SK-MEL-5 (cell line): ENCODE data around the gene CHRNG. TPM values are rescaled to one million over a fixed set of nuclear protein-coding genes. Genes with fewer than 3 reads are reported as not detected.

Experiments used
- DNase-seq: peaks from one replicate; pipeline ENCODE4 v3.0.0-alpha.2; 2016; ENCODE audit warnings: low read depth, low spot score
- in situ Hi-C: cut with HindIII; loops from 2 replicates; pipeline ENCODE4 v1.10.0; 2016; ENCODE audit warnings: low sequenced_read_pairs, high pct_unique_total_duplicates, low pct_unique_long_range_greater_than_20kb
- polyA plus RNA-seq, 2 experiments: library from polyadenylated mRNA; depleted of rRNA; stranded (reverse); fragments of >200 nt; gene quantifications; 2 replicates each; pipeline ENCODE4 v1.2.3, GENCODE V29; 2015
- total RNA-seq: library from RNA; depleted of rRNA; stranded (reverse); fragments of >200 nt; shearing (Covaris generic); gene quantifications from 2 replicates; pipeline ENCODE4 v1.2.3, GENCODE V29; 2014; rRNA removed

The CHRNG gene
- total RNA-seq = not detected in 2 replicates
- polyA plus RNA-seq (2015; cell fraction: cytosol; rRNA removed) = not detected in 2 replicates
- not detected in 2 replicates for polyA plus RNA-seq (2015; cell fraction: nucleus; rRNA removed)

GRCh38 chr2:232539298-232540231, at the start of gene CHRNG:
TSS of gene CHRNG (plus strand) at chr2:232539692. CDS start at chr2:232539748, 56 bp downstream.
- in situ Hi-C loops = no loop called here
- no peak for DNase-seq

DNA sequence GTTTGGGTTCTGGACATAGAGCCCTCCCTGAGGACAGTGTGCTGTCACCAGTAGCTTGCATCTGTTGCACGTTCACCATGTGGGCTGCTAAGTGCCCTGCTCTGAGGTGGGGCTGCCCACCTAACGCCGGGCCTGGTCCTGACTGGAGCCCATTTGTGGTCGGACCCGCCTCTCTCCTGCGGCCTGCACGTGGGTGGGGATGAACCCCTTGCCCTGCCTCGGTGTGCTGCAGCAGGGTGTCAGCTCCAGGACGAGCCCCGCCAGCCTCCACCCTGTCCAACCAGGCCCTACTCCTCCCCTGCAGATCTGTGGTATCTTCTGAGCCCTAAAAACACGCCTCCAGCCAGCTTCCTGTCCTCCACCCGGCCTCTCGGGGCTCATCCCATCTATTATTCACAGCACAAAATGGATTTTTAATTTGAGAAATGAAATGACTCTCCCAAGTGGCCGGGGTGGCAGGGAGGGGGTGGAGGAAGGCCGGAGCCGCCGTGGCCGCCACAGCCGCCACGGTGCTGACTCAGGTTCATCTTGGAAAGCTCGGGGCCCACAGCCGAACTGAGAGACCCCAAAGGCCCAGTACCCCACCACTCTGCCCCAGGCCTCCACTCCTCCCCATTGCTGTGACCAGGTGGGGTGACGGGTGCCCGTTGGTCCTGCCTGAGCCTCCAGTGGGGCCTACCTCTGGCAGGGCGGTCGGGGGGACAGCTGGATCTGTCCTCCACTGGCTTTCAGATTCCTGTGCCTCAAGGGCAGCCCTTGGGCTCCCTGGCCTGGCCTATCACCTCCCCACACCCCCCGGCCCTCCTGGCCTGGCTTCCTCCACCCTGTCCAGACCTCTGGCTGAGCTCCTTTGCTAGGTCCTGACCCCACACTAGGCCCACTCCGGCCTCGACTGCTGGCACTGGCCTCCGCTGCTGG, 49.0 kb upstream of the CHRNG start:
- in situ Hi-C loops = no loop called here

DNA sequence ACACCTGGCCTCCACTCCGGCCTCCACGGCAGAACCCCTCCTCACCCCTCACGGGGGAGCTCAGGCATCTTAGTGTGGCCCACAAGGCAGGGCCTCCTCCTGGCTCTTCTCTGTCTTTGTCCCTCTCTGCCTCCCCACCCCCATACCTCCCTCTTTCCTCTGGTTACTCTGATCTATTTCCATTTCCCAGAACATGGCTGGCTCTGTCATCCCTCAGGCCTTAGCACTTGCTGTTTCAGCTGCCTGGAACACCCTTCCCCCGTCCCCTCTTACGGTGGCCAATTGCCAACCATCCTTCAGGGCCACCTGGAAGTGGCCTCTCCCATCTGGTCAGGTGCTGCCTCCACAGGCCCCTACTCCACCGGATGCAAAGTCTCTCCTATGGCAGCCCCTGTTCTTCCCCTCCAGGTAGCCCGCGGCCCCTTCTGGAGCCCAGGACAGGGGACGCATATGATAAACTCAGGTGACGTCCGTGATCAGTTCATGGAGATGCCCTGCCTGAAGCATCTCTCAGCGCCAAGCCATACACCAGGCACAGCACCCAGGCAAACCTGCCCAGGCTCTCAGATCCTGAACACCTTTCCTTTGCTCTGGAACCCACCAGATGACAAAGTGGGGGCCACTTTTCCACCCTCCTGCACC, 48.2 kb upstream of the CHRNG start:
- no peak for DNase-seq

More for the DNA sequence above, 49.0 kb upstream of the CHRNG start:
- no peak for DNase-seq

GRCh38 chr2:232492236-232492848, 47.1 kb upstream of the CHRNG start:
- in situ Hi-C loops = no loop called here
- no peak for DNase-seq

More for the DNA sequence above, 48.2 kb upstream of the CHRNG start:
- in situ Hi-C loops = no loop called here

GRCh38 chr2:232492963-232493700, 46.4 kb upstream of the CHRNG start:
- in situ Hi-C loops = no loop called here
- no peak for DNase-seq

DNA sequence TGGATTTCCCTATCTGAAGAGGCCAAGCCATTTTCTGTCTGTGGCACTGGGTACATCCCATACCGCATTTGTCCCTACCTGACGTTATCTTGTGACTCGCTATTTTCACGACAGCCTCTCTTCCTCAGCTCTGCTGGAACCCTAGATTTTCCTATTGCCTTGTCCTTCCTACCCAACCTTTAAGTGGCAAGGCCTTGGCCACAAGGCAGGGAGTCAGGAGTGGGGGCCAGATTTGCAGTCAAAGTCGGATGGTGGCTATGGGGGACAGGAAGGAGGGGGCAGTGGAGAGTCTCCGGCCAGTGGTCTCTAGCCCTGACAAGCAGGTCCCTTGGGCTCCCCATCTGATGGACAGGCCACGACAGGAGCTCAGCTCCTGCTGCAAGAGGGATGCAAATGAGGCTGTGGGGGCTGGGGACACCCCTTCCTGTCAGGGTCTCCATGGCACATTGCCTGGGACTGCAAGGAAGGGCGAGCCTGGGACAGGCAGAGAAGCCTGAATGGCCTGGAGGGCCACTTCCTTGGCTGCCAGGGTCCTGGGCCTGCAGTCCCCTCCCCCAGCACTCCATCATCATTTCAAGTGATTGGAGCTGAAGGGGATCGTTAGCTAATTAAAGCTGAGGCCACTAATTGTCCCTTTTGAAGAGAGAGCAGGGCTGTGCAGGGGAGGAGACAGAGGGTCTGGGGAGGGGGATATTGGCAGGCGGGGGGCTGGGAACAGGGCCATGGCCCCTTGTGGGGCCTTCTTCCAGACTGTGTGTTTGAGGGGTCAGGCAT, 45.6 kb upstream of the CHRNG start:
- in situ Hi-C loops = no loop called here
- no peak for DNase-seq

GRCh38 chr2:232494542-232494941, 45.0 kb upstream of the CHRNG start:
- in situ Hi-C loops = no loop called here
- DNase-seq = no peak

DNA sequence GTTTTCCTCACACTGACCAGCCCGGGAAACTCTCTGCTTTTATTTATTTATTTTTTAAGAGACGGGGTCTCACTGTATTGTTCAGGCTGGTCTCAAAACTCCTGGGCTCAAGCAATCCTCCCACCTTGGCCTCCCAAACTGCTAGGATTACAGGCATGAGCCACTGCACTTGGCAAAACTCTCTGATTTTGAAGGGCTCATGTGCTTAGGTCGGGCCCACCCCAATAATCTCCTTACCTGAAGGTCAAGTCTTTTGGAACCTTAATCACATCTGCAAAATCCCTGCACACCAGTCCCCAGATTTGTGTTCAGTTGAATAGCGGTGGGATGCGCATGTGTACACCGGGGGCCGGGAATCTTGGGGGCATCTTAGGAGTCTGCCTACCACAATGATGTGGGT, 44.2 kb upstream of the CHRNG start:
- in situ Hi-C loops = no loop called here
- DNase-seq = no peak

- DNase-seq = no peak
- in situ Hi-C loops = no loop called here
These were observed 42.8 kb upstream of the CHRNG start for GRCh38 chr2:232496501-232497270.

GRCh38 chr2:232497348-232497747, 42.1 kb upstream of the CHRNG start:
- no peak for DNase-seq
- in situ Hi-C loops = no loop called here

DNA sequence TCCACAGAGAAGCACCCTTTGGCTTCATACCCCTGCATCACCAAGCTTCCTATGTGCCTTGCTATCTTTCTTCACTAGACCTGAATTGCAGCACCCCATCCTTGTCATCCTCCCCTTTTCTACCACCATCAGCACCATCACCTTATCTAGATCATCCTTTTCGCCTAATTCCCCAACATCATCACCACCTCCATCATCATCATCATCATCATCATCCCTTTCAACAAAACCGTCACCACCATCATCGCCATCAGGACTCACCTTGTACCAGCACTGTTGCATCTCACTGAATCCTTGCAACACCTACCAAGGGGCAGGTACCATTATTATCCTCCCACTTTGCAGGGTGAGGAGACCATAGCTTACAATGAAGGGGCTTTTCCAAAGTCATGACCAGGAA, 41.0 kb upstream of the CHRNG start:
- in situ Hi-C loops = no loop called here
- DNase-seq = no peak

DNA sequence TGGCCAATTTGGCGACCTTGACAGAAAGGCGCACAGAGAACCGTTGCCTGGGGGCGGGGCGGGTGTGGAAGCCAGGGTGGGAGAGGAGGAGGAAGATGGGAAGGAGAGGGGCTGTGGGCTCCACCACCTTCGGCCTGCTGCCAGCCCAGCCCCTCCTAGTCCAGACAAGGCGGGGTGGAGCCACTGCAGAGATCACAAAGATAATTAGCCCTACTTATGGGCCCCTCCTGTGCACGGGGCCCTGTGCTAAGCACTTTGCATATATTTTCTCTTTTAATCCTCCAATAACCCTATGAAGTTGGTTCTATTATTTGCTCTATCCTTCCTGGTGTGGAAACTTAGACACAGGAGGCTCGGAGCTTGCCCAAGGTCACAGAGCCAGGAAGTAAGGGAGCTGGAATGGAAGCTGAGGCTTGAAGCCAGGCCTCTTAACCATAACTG, 38.1 kb upstream of the CHRNG start:
- DNase-seq = no peak
- in situ Hi-C loops = no loop called here

- DNase-seq = no peak
- in situ Hi-C loops = no loop called here
These were observed 37.6 kb upstream of the CHRNG start for GRCh38 chr2:232501794-232502390.

GRCh38 chr2:232502511-232502910, 37.0 kb upstream of the CHRNG start:
- no peak for DNase-seq
- in situ Hi-C loops = no loop called here
